ENCODE results near the gene NMRK2. TPM values are rescaled to one million over a fixed set of nuclear protein-coding genes. Genes with fewer than 3 reads are reported as not detected.
A peak's percentile ranks its signal among the peaks of the same experiment; 100 is the strongest.
"Not testable (repeated sequence)": the region's sequence is repeated elsewhere in the genome, so short reads cannot be mapped to it uniquely, and the experiment has no call there.

Gene NMRK2
- polyA plus RNA-seq, 2 of the 4 experiments (the other 2 are of a cell fraction) = not detected

DNA sequence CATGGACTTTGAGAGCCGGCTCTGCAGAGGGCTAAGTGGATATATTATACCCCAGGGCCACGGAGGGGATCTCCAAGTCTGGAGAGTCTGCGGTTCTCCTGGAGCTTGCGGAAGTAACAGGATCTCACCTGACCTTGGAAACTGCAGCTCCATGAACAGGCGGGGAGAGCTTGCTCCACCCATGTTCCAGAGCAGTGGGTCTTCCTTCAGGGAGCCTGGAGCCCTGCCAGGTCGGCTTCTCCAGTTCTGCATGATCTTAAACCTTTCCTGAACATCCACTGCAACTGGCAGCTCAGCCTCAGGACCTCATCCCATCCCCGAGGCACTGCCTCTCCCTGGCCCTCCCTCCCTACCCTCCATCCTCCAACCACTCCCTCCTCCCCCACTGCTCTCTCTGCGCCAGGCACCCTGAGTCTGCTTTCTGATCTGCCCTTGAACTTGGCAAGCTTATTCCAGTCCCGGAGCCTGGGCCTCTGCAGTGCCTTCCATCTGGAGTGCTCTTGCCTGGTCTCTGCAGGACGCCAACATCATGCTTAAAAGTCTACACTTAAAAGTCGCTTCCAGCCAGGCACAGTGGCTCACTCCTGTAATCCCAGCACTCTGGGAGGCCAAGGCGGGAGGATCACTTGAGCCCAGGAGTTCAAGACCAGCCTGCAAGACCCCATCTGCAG lies 39.2 kb upstream of the NMRK2 start:
- H3K4me2 ChIP-seq = no peak overlapping the region
- 49% methylated on average over 10 of the region's 12 CpGs for WGBS (ENCODE audit: missing lambda C conversion rate)
- DNase-seq (ENCODE audit: low read depth in 1 of 2, low spot score in 1 of 2) (no peak), ATAC-seq (0 out of 6 replicates have a peak, but pooled peaks of 1 of the 2 experiments have one; percentile 34), FAIRE-seq (no peak)
- no peak overlapping the region for H3K4me3 ChIP-seq
- ChIA-PET CTCF (interaction anchor here (1.4 kb wide), 2 partner anchors 13 to 72 kb away, joined by 3 to 4 read pairs; partner anchors contain the start of gene ATCAY), POLR2A (no interaction called here)
- H3K9me3 ChIP-seq = peaks cover 6% of the 10 kb centered on the region; the same call in 1 of the 3 replicates
- TF ChIP-seq TP53 (CRISPR knock-in tag; IDR thresholded peaks at IDR 0.05) (no peak), MAZ (IDR thresholded peaks at IDR 0.05; ENCODE audit: borderline replicate concordance, low read depth, low read length) (no peak), RARB (CRISPR knock-in tag; IDR thresholded peaks at IDR 0.05) (no peak), CBX8 (IDR thresholded peaks at IDR 0.05) (no peak), HOXB13 (CRISPR knock-in tag; IDR thresholded peaks at IDR 0.05; ENCODE audit: low read depth) (no peak), NR3C1 (IDR thresholded peaks at IDR 0.05) (no peak), CHD4 (IDR thresholded peaks at IDR 0.05; ENCODE audit: borderline replicate concordance) (no peak), ZNF302 (CRISPR knock-in tag; IDR thresholded peaks at IDR 0.05) (no peak), RCOR1 (IDR thresholded peaks at IDR 0.05; ENCODE audit: low read depth, low read length) (no peak), HOXB5 (CRISPR knock-in tag; IDR thresholded peaks at IDR 0.05) (no peak), FOXS1 (CRISPR knock-in tag; IDR thresholded peaks at IDR 0.05) (no peak), HDAC2 (IDR thresholded peaks at IDR 0.05) (no peak), FOSL2 (IDR thresholded peaks at IDR 0.05) (no peak), FOSL2 (CRISPR knock-in tag; IDR thresholded peaks at IDR 0.05) (no peak), NPAS2 (CRISPR knock-in tag; IDR thresholded peaks at IDR 0.05; ENCODE audit: borderline replicate concordance) (no peak), POLR2AphosphoS2 (conservative IDR thresholded peaks at IDR 0.05; ENCODE audit: low read length) (no peak), SREBF2 (IDR thresholded peaks at IDR 0.05) (no peak)
- TF ChIP-seq, protein P1, sequence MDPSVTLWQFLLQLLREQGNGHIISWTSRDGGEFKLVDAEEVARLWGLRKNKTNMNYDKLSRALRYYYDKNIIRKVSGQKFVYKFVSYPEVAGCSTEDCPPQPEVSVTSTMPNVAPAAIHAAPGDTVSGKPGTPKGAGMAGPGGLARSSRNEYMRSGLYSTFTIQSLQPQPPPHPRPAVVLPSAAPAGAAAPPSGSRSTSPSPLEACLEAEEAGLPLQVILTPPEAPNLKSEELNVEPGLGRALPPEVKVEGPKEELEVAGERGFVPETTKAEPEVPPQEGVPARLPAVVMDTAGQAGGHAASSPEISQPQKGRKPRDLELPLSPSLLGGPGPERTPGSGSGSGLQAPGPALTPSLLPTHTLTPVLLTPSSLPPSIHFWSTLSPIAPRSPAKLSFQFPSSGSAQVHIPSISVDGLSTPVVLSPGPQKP (IDR thresholded peaks at IDR 0.05; ENCODE audit: low read depth, low read length) = no peak
- TF ChIP-seq, protein P2, sequence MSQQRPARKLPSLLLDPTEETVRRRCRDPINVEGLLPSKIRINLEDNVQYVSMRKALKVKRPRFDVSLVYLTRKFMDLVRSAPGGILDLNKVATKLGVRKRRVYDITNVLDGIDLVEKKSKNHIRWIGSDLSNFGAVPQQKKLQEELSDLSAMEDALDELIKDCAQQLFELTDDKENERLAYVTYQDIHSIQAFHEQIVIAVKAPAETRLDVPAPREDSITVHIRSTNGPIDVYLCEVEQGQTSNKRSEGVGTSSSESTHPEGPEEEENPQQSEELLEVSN (IDR thresholded peaks at IDR 0.05; ENCODE audit: borderline replicate concordance, low read depth) = no peak
- TF ChIP-seq, protein P3, sequence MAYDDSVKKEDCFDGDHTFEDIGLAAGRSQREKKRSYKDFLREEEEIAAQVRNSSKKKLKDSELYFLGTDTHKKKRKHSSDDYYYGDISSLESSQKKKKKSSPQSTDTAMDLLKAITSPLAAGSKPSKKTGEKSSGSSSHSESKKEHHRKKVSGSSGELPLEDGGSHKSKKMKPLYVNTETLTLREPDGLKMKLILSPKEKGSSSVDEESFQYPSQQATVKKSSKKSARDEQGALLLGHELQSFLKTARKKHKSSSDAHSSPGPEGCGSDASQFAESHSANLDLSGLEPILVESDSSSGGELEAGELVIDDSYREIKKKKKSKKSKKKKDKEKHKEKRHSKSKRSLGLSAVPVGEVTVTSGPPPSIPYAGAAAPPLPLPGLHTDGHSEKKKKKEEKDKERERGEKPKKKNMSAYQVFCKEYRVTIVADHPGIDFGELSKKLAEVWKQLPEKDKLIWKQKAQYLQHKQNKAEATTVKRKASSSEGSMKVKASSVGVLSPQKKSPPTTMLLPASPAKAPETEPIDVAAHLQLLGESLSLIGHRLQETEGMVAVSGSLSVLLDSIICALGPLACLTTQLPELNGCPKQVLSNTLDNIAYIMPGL (CRISPR knock-in tag; IDR thresholded peaks at IDR 0.05; ENCODE audit: borderline replicate concordance) = no peak
- TF ChIP-seq, protein P4, sequence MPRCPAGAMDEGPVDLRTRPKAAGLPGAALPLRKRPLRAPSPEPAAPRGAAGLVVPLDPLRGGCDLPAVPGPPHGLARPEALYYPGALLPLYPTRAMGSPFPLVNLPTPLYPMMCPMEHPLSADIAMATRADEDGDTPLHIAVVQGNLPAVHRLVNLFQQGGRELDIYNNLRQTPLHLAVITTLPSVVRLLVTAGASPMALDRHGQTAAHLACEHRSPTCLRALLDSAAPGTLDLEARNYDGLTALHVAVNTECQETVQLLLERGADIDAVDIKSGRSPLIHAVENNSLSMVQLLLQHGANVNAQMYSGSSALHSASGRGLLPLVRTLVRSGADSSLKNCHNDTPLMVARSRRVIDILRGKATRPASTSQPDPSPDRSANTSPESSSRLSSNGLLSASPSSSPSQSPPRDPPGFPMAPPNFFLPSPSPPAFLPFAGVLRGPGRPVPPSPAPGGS (IDR thresholded peaks at IDR 0.05) = no peak
- no peaks in the 10 kb centered on the region for H3K4me1 ChIP-seq
- H3K27ac ChIP-seq = no peak overlapping the region

DNA sequence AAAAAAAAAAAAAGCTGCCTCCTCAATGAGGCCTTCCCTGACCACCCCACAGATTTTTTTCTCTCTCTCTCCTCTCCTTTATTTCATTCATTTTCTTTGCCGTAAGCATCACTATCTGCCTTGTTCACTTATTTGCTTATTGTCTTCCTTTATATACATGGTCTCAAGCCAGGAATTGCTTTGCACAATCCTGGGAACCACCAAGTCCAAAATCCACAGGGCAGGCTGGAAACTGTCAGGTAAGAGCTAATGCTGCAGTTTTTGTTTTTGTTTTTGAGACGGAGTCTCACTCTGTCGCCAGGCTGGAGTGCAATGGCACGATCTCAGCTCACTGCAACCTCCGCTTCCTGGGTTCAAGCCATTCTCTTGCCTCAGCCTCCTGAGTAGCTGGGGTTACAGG lies 37.9 kb upstream of the NMRK2 start:
- not testable (repeated sequence) for ATAC-seq; H3K27ac ChIP-seq; FAIRE-seq; H3K4me1 ChIP-seq; DNase-seq (ENCODE audit: low read depth in 1 of 2, low spot score in 1 of 2); H3K4me2 ChIP-seq; H3K9me3 ChIP-seq; H3K4me3 ChIP-seq
- WGBS (ENCODE audit: missing lambda C conversion rate) = 64% methylated on average over 5 of the region's 5 CpGs
- POLR2A ChIA-PET = interaction anchor here (0.6 kb wide), 3 partner anchors 65 to 335 kb away, joined by 3 to 4 read pairs (median 3); no protein-coding TSS in a partner anchor
- CTCF ChIA-PET = interaction anchor here (2.2 kb wide), 1 partner anchor 73 kb away, joined by 8 read pairs; no protein-coding TSS in a partner anchor
